Keratinocyte (primary cell): ENCODE data around the gene TENM4. TPM values are rescaled to one million over a fixed set of nuclear protein-coding genes. Genes with fewer than 3 reads are reported as not detected.

Experiments used
- DNase-seq: peaks from one replicate; pipeline ENCODE4 v3.0.0-alpha.2; 2011; ENCODE audit warnings: low read depth, missing footprints, low spot score
- FAIRE-seq: peaks from 2 replicates; lab custom pipeline; 2011; peaks lifted over from hg19 to GRCh38; lab: Jason Lieb, UNC
- H2AFZ ChIP-seq: 2 replicates; pipeline ENCODE4 v1.6.0; 2012; ENCODE audit warnings: low read length, control low read depth, inconsistent platforms; ENCODE audit not compliant: control insufficient read depth
- H3K27ac ChIP-seq: 2 replicates; pipeline ENCODE4 v1.5.1; 2011; ENCODE audit warnings: low read length; ENCODE audit not compliant: control insufficient read depth, insufficient read depth
- H3K27me3 ChIP-seq: 3 replicates; pipeline ENCODE4 v1.6.0; 2011; ENCODE audit warnings: low read length; ENCODE audit not compliant: control insufficient read depth, insufficient read depth; ENCODE audit errors: extremely low read depth
- H3K36me3 ChIP-seq, 2 experiments: 2 replicates in 1 of 2; 3 replicates in 1 of 2; pipeline ENCODE4 v1.5.1; 2011; ENCODE audit warnings: low read length in 2 of 2, mild to moderate bottlenecking in 1 of 2; ENCODE audit not compliant: control insufficient read depth in 2 of 2, insufficient read depth in 2 of 2; ENCODE audit errors: extremely low read depth in 1 of 2
- H3K4me1 ChIP-seq: 3 replicates; pipeline ENCODE4 v1.5.1; 2011; ENCODE audit warnings: low read length; ENCODE audit not compliant: control insufficient read depth, insufficient read depth; ENCODE audit errors: extremely low read depth
- H3K4me2 ChIP-seq: 3 replicates; pipeline ENCODE4 v1.6.0; 2011; ENCODE audit warnings: low read depth, low read length; ENCODE audit not compliant: control insufficient read depth, insufficient read depth; ENCODE audit errors: extremely low read depth
- H3K4me3 ChIP-seq, 3 experiments: fragments of 200-600 bp in 1 of 3; sonication (generic) in 1 of 3; 2 replicates in 2 of 3; 3 replicates in 1 of 3; pipeline ENCODE4 v1.5.1; 2011 to 2016; ENCODE audit warnings: low read length in 3 of 3, mild to moderate bottlenecking in 3 of 3, control low read depth in 2 of 3, inconsistent platforms in 1 of 3, low read depth in 1 of 3, mixed read lengths in 1 of 3, mixed run types in 1 of 3, moderate library complexity in 1 of 3; ENCODE audit not compliant: control insufficient read depth in 2 of 3, insufficient read depth in 2 of 3; ENCODE audit errors: extremely low read depth in 1 of 3
- H3K79me2 ChIP-seq: 2 replicates; pipeline ENCODE4 v1.6.0; 2012; ENCODE audit warnings: low read length; ENCODE audit not compliant: control insufficient read depth, insufficient read depth
- H3K9ac ChIP-seq: 3 replicates; pipeline ENCODE4 v1.6.0; 2011; ENCODE audit warnings: low read length; ENCODE audit not compliant: control insufficient read depth, insufficient read depth; ENCODE audit errors: extremely low read depth
- H3K9me1 ChIP-seq: 3 replicates; pipeline ENCODE4 v1.6.0; 2011; ENCODE audit warnings: low read length; ENCODE audit not compliant: control insufficient read depth, insufficient read depth; ENCODE audit errors: extremely low read depth
- H3K9me3 ChIP-seq: 2 replicates; pipeline ENCODE4 v1.5.1; 2012; ENCODE audit warnings: low read depth, low read length; ENCODE audit not compliant: control insufficient read depth
- H4K20me1 ChIP-seq: 3 replicates; pipeline ENCODE4 v1.6.0; 2011; ENCODE audit warnings: low read length; ENCODE audit not compliant: control insufficient read depth, insufficient read depth; ENCODE audit errors: extremely low read depth
- EZH2 ChIP-seq: IDR thresholded peaks from one replicate; pipeline ENCODE4 v1.6.1; 2012; ENCODE audit warnings: inconsistent platforms, mild to moderate bottlenecking, low read length, moderate library complexity
- dilution Hi-C: fragments of 300-500 bp; cut with MboI; formaldehyde crosslinking; loops from one replicate; pipeline ENCODE4 v1.7.0; 2020; ENCODE audit warnings: low sequenced_read_pairs; ENCODE audit not compliant: extremely low pct_ligation_motif_present
- polyA plus RNA-seq, 5 experiments: library from polyadenylated mRNA; depleted of rRNA in 3 of 5; stranded (reverse) in 3 of 5; stranded (forward) in 1 of 5; unstranded in 1 of 5; fragments of >200 nt; gene quantifications; 1 replicate in 1 of 5; 2 replicates in 3 of 5; 3 replicates in 1 of 5; pipeline versions ENCODE4 v1.2.1 to v1.2.3, GENCODE V29; 2011 to 2012; ENCODE audit warnings: missing spikeins in 2 of 5, low read depth in 1 of 5, low replicate concordance in 1 of 5
- TF ChIP-seq, protein P1 (sequence below), 3 experiments: IDR thresholded peaks in 1 of 3; conservative IDR thresholded peaks in 1 of 3; optimal IDR thresholded peaks in 1 of 3; 2 replicates in 2 of 3; 3 replicates in 1 of 3; pipeline versions ENCODE3 to v1.5.1; 2011; ENCODE audit warnings: low read length in 3 of 3, mild to moderate bottlenecking in 3 of 3, moderate library complexity in 2 of 3, control low read depth in 1 of 3, inconsistent platforms in 1 of 3; ENCODE audit not compliant: insufficient read depth in 2 of 3; ENCODE audit errors: extremely low read depth in 1 of 3

TENM4 gene
- polyA plus RNA-seq, 1 donor (not counting 4 experiments of a cell fraction or from before 2014, with no cell fraction given), result 3.5 TPM

DNA sequence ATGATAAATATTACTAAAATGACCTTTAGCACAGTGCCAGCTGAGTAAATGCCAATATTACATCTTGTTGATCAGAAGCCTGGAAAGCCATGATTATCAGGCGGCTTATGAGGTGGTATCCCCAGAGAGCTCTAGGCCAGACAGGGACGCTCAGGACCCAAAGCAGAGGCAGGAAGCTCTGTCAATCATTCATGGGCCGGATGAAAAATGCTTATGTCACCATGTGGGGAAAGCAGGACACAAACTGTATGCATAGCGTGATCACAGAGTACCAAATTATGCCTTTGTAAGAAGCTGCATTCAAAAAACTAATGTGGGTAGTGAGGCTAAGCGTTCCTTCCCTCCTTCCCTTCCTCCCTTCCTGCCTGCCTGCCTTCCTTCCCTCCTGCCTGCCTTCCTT lies 82.6 kb downstream of the TENM4 start:
- peaks cover 0 to 1% of the 10 kb centered on the region in 2 experiments for H3K36me3 ChIP-seq
- no peak overlapping the region for H2AFZ ChIP-seq
- peaks cover 6% of the 10 kb centered on the region for H3K4me1 ChIP-seq
- H4K20me1 ChIP-seq, result no peaks in the 10 kb centered on the region
- H3K79me2 ChIP-seq, result peaks cover 1% of the 10 kb centered on the region
- no peak for TF ChIP-seq EZH2
- TF ChIP-seq, protein P1, sequence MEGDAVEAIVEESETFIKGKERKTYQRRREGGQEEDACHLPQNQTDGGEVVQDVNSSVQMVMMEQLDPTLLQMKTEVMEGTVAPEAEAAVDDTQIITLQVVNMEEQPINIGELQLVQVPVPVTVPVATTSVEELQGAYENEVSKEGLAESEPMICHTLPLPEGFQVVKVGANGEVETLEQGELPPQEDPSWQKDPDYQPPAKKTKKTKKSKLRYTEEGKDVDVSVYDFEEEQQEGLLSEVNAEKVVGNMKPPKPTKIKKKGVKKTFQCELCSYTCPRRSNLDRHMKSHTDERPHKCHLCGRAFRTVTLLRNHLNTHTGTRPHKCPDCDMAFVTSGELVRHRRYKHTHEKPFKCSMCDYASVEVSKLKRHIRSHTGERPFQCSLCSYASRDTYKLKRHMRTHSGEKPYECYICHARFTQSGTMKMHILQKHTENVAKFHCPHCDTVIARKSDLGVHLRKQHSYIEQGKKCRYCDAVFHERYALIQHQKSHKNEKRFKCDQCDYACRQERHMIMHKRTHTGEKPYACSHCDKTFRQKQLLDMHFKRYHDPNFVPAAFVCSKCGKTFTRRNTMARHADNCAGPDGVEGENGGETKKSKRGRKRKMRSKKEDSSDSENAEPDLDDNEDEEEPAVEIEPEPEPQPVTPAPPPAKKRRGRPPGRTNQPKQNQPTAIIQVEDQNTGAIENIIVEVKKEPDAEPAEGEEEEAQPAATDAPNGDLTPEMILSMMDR (optimal IDR thresholded peaks at IDR 0.05 in 1 of 3, IDR thresholded peaks at IDR 0.05 in 1 of 3, conservative IDR thresholded peaks at IDR 0.05 in 1 of 3; ENCODE audit: extremely low read depth in 1 of 3, insufficient read depth in 2 of 3, low read length in 3 of 3), result no peak
- no peak for FAIRE-seq
- no peaks in the 10 kb centered on the region for H3K27me3 ChIP-seq
- no peak overlapping the region for H3K27ac ChIP-seq
- no peak overlapping the region for H3K4me2 ChIP-seq
- no peaks in the 10 kb centered on the region for H3K9me1 ChIP-seq
- no peak for DNase-seq
- H3K9ac ChIP-seq, result no peak overlapping the region
- dilution Hi-C loops, result no loop called here
- no peak overlapping the region for H3K4me3 ChIP-seq
- no peaks in the 10 kb centered on the region for H3K9me3 ChIP-seq

- Histone ChIP-seq H3K9me1 (no peaks in the 10 kb centered on the region), H3K9me3 (no peaks in the 10 kb centered on the region), H3K4me2 (no peak overlapping the region), H2AFZ (no peak overlapping the region), H3K27me3 (no peaks in the 10 kb centered on the region), H3K4me3 (no peak overlapping the region), H3K27ac (no peak overlapping the region), H3K9ac (no peak overlapping the region), H3K4me1 (peaks cover 7% of the 10 kb centered on the region), H4K20me1 (no peaks in the 10 kb centered on the region), H3K79me2 (peaks cover 3% of the 10 kb centered on the region), H3K36me3 (peaks cover 0 to 1% of the 10 kb centered on the region in 2 experiments)
- DNase-seq (no peak), FAIRE-seq (no peak)
- TF ChIP-seq, protein P1 (optimal IDR thresholded peaks at IDR 0.05 in 1 of 3, IDR thresholded peaks at IDR 0.05 in 1 of 3, conservative IDR thresholded peaks at IDR 0.05 in 1 of 3; ENCODE audit: extremely low read depth in 1 of 3, insufficient read depth in 2 of 3, low read length in 3 of 3), result no peak
- no peak for TF ChIP-seq EZH2
- dilution Hi-C loops, result no loop called here
These were observed 87.1 kb downstream of the TENM4 start for GRCh38 chr11:79353706-79354105.
